Dermis blood vessel endothelial cell (primary cell): Measurements from ENCODE around the gene FAM89B. TPM values are rescaled to one million over a fixed set of nuclear protein-coding genes. Genes with fewer than 3 reads are reported as not detected.
A peak's percentile ranks its signal among the peaks of the same experiment; 100 is the strongest.

Experiments
- DNase-seq: peaks from one replicate; pipeline ENCODE4 v3.0.0; 2010
- total RNA-seq: library from RNA; depleted of rRNA; stranded (reverse); fragments of >200 nt; gene quantifications from 2 replicates; pipeline ENCODE4 v1.2.3, GENCODE V29; 2014

Gene FAM89B
- total RNA-seq, 1 donor from 2014 or later = 24.8 TPM

- DNase-seq = peak; percentile 36
Measured at GRCh38 chr11:65613091-65613928, 41.0 kb downstream of the FAM89B start.

DNA sequence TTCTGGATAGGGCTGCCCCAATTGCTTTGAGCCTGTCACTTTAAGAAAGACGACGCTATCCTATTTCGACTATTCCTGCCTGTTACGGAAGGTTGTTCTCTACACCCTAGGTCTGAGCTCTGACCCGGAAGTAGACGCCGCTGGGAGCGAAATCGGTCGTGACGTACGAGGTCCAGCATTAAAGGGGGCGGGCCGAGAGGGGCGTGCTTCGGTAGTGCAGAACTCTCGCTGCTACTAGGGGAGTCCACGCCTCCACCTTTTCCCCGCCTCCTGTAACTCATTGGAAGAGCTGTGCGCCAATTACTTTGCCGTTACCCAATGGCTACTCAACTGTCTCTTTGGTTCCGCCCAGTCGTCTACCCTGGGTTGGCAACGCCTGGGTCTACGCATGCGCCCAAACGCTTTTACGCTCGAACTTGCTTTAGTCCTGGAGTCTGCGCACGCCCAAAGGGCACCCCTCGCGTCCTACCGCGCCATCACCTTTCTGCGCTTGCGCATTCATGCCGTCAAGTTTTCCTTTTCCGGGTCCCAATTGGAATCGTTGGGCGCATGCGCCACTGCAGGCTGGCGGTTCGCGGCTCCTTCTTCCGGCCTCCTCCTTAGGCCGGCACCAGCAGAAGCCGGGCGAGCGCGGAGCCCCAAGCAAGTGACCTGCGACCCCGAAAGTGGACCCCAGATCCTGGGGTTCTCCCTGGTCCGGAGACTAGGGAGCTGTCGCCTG lies 43.1 kb downstream of the FAM89B start, which contains the start of gene PCNX3:
PCNX3 (plus strand) TSS at position 548 of the 721 bp plus-strand sequence. CDS start 536 bp downstream, outside the sequence.
- peak; percentile 100 for DNase-seq

- peak; percentile 39 for DNase-seq
Measured at GRCh38 chr11:65615950-65616574, 43.7 kb downstream of the FAM89B start.

GRCh38 chr11:65616575-65617001 lies 44.2 kb downstream of the FAM89B start:
- no peak for DNase-seq

DNA sequence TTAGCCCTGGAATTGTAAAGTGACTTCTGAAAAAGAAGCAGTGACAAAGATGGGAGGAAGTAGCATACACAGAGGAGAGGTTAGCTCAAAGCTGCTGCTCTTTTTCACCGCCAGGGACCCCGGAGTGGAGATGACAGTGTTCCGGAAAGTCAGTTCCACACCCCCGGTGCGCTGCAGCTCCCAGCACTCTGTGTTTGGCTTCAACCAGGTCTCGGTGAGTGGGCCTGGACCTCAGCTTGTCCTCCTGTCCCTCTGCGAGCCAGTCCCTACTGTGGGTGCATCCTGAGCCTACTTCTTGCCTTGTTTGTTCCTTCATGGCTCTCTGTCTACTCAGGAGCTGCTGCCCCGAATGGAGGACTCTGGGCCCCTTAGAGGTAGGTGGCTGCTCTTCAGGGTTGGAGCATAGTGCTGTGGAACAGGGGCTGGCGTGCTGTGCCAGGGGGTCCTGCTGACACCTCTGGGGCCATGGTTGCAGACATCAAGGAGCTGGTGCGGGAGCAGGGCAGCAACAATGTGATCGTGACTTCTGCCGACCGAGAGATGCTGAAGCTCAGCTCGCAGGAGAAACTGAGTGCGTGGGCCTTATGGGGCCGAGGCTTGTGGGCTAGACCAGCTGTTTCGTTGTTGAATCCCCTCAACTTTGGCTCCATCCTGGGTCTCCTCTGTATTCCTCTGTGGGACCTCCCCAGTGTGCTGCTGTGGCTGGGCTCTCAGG lies 45.0 kb downstream of the FAM89B start:
- no peak for DNase-seq

DNA sequence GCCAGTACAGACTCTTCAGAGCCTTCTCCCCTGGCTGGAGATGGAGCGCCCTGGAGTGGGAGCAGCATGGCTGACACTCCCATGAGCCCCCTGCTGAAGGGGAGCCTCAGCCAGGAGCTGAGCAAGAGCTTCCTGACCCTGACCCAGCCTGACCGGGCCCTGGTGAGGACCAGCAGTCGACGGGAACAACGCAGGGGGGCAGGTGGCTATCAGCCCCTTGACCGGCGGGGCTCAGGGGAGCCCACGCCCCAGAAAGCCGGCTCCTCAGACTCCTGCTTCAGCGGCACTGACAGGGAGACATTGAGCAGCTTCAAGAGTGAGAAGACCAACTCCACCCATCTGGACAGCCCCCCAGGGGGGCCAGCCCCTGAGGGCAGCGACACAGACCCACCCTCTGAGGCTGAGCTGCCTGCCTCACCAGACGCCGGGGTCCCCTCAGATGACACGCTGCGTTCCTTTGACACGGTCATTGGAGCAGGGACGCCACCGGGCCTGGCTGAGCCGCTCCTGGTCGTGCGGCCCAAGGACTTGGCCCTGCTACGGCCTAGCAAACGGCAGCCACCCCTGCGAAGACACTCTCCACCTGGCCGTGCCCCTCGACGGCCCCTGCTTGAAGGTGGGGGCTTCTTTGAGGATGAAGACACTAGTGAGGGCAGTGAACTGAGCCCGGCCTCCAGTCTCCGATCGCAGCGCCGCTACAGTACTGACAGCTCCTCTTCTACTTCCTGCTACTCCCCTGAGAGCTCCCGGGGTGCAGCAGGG lies 45.8 kb downstream of the FAM89B start:
- DNase-seq = no peak

DNA sequence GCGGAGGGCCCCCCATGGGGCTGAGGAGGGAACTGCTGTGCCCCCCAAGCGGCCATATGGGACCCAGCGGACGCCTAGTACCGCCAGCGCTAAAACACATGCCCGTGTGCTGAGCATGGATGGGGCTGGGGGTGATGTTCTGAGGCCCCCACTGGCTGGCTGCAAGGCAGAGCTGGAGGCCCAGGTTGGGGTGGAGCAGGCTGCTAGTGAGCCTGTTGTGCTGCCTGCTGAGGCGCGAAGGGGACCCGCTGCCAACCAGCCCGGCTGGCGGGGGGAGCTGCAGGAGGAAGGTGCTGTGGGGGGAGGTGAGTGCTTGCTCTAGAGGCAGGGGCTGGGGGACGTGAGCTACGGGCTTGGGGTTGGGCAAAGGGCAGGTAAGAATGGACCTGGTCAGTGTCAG lies 46.4 kb downstream of the FAM89B start:
- DNase-seq = no peak

DNA sequence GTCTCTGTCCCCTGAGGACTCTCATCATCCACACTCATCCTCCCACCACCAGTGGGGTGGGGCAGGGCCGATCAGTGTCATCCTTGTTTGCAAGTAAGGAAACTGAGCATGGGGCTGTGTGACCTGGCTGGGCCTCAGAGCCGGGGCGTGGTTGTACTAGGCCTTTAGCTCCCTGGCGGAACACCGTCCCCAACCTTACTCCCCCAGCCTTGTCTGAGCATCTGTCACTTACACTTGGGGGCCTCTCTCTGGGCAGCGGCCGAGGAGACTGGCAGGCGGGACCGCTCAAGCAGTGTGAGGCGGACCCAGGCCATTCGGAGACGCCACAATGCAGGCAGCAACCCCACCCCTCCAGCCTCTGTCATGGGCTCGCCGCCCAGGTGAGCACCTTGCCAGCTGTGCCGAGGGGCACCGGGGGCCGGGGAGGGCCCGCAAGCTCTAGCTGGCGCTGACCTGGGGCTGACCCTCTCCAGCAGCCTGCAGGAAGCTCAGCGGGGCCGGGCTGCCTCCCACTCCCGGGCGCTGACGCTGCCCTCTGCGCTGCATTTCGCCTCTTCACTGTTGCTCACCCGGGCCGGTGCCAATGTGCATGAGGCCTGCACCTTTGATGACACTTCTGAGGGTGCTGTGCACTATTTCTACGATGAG lies 47.1 kb downstream of the FAM89B start:
- DNase-seq = no peak

- no peak for DNase-seq
Measured at GRCh38 chr11:65620666-65621065, 48.3 kb downstream of the FAM89B start.

DNA sequence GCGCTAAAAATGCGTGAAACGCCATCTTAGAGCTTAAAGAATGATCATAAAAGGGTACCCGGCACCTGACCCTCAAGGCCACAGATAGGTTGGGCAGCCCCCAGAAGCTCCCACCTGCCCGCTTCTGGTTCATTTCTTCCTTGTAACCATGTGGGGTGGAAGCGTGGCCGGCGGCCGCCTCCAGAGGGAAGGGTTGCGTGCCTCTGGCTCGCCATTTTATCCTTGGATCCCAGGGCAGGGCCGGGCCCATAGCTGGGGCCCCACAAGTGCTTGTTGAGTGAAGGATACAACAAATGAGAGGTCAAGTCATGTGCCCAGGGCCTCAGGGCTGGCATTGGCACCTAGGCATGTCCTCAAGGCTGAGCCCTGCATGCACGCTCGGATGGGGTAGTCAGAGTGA lies 49.1 kb downstream of the FAM89B start:
- no peak for DNase-seq

DNA sequence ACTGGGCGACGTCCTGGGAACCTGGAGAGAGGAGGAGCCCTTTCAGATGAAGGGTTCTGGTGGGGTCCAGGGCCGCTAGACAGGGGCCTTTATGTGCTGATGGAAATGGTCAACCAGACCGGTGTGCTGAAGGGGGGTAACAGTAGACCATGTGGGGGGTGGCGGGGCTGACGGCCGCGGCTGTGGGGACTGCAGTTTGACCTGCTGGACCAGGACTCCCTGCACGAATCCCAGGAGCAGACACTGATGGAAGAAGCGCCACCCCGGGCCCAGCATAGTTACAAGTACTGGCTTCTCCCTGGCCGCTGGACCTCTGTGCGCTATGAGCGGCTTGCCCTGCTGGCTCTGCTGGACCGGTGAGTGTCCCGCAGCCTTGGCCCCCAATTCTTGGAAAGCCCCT lies 49.7 kb downstream of the FAM89B start:
- no peak for DNase-seq

GRCh38 chr11:65623177-65623576 lies 50.8 kb downstream of the FAM89B start:
- no peak for DNase-seq

Other genes starting within 250 kb of the FAM89B start
- 32.7 and 60.4 TPM in 2 replicates for gene DPF2, start 238.7 kb upstream of the FAM89B start, total RNA-seq
- 0.17 and 0.23 TPM in 2 replicates for gene TIGD3, start 217.8 kb upstream of the FAM89B start, total RNA-seq
- gene SLC25A45, start 189.9 kb upstream of the FAM89B start, total RNA-seq = 1.0 and 3.3 TPM in 2 replicates
- gene FRMD8, start 185.9 kb upstream of the FAM89B start, total RNA-seq = 152 and 238 TPM in 2 replicates
- gene NEAT1, start 149.7 kb upstream of the FAM89B start, total RNA-seq = 50.4 and 189 TPM in 2 replicates
- 2,930 and 8,332 TPM in 2 replicates for gene MALAT1, start 73.5 kb upstream of the FAM89B start, total RNA-seq
- gene SCYL1, start 47.5 kb upstream of the FAM89B start, total RNA-seq = 67.4 and 71.3 TPM in 2 replicates
- 31.1 and 48.2 TPM in 2 replicates for gene LTBP3, start 14.2 kb upstream of the FAM89B start, total RNA-seq
- gene ZNRD2, start 2.1 kb upstream of the FAM89B start, total RNA-seq = 38.7 and 47.5 TPM in 2 replicates
- 15.7 and 15.9 TPM in 2 replicates for gene EHBP1L1, start 3.5 kb downstream of the FAM89B start, total RNA-seq
- 0.14 and 0.17 TPM in 2 replicates for gene KCNK7, start 23.3 kb downstream of the FAM89B start, total RNA-seq
- gene MAP3K11, start 41.7 kb downstream of the FAM89B start, total RNA-seq = 118 and 171 TPM in 2 replicates
- gene PCNX3, start 43.2 kb downstream of the FAM89B start, total RNA-seq = 18.0 and 34.8 TPM in 2 replicates
- gene SIPA1, start 65.6 kb downstream of the FAM89B start, total RNA-seq = 72.2 and 102 TPM in 2 replicates
- gene RELA, start 90.4 kb downstream of the FAM89B start, total RNA-seq = 17.3 and 17.7 TPM in 2 replicates
- 35.7 and 38.5 TPM in 2 replicates for gene KAT5, start 139.7 kb downstream of the FAM89B start, total RNA-seq
- 30.6 and 96.1 TPM in 2 replicates for gene RNASEH2C, start 148.3 kb downstream of the FAM89B start, total RNA-seq
- gene AP5B1, start 208.4 kb downstream of the FAM89B start, total RNA-seq = 11.6 and 13.8 TPM in 2 replicates
- gene OVOL1, start 214.5 kb downstream of the FAM89B start, total RNA-seq = not detected in 2 replicates